GM20000 (cell line): ENCODE data around the gene DGKI.
A peak's percentile ranks its signal among the peaks of the same experiment; 100 is the strongest.

ENCODE experiments used
- DNase-seq: peaks from one replicate; pipeline ENCODE4 v3.0.0; 2012; ENCODE audit warnings: low spot score
- TF ChIP-seq, protein P1 (sequence below): IDR thresholded peaks from 2 replicates; pipeline ENCODE4 v1.5.1; 2012; ENCODE audit warnings: mild to moderate bottlenecking, control low read depth; ENCODE audit errors: extremely low read depth, missing control alignments

Gene DGKI

DNA sequence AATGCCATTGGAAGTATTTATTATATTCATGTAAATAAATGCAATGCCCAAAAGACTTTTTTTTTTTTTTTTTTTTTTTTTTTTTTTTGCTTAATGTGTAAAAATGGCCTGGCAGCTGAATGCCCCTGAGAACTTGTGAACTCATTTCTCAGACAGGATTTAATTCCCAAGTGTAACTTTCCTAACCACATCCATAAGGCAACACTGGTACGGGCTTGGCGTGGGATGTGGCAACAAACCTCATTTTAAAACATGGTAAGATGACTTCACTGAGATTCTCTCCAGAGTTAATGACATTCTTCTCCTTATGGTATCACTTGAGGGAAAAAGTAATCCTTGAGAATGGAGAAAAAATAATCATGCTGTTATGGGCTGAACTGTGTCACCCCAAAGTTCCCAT, 150.4 kb downstream of the DGKI start:
- TF ChIP-seq, protein P1, sequence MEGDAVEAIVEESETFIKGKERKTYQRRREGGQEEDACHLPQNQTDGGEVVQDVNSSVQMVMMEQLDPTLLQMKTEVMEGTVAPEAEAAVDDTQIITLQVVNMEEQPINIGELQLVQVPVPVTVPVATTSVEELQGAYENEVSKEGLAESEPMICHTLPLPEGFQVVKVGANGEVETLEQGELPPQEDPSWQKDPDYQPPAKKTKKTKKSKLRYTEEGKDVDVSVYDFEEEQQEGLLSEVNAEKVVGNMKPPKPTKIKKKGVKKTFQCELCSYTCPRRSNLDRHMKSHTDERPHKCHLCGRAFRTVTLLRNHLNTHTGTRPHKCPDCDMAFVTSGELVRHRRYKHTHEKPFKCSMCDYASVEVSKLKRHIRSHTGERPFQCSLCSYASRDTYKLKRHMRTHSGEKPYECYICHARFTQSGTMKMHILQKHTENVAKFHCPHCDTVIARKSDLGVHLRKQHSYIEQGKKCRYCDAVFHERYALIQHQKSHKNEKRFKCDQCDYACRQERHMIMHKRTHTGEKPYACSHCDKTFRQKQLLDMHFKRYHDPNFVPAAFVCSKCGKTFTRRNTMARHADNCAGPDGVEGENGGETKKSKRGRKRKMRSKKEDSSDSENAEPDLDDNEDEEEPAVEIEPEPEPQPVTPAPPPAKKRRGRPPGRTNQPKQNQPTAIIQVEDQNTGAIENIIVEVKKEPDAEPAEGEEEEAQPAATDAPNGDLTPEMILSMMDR = no peak
- no peak for DNase-seq

GRCh38 chr7:137695942-137696341, 150.8 kb downstream of the DGKI start:
- DNase-seq = no peak
- TF ChIP-seq, protein P1 = no peak

GRCh38 chr7:137695494-137695893, 151.3 kb downstream of the DGKI start:
- no peak for DNase-seq
- TF ChIP-seq, protein P1 = no peak

DNA sequence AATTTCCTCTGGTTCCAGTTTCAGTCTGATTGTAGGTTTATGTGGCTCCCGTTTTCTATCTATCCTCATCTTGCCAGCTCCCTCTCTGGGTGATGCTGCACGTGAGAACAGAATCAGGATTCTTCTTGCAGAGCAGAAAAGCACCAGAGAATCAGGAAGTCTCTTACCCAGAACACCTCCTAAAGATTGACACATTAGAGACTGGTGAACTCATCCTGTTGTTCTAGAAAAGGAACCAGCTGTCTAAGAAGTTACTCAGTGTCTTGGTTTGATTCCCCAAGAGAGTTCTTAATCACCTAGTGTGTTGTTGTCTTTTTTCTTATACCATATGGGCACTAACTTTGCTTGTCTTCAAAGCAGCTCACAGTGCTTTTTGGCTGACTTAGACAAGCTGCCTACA, 152.4 kb downstream of the DGKI start:
- TF ChIP-seq, protein P1 = no peak
- DNase-seq = peak; percentile 6

GRCh38 chr7:137692399-137692798, 154.4 kb downstream of the DGKI start:
- DNase-seq = no peak
- TF ChIP-seq, protein P1 = no peak

- no peak for DNase-seq
- TF ChIP-seq, protein P1 = no peak
Observed at GRCh38 chr7:137691566-137691965, 155.2 kb downstream of the DGKI start.

GRCh38 chr7:137690635-137691034, 156.1 kb downstream of the DGKI start:
- TF ChIP-seq, protein P1 = no peak
- DNase-seq = no peak
